Panc1 (cell line): ENCODE data around the gene BICD1.

Experiments
- POLR2AphosphoS5 ChIP-seq: IDR thresholded peaks from 2 replicates; pipeline ENCODE4 v1.6.1; 2012; ENCODE audit warnings: mild to moderate bottlenecking, low read depth, low read length, moderate library complexity
- SIN3A ChIP-seq: IDR thresholded peaks from 2 replicates; pipeline ENCODE4 v1.6.1; 2012; ENCODE audit warnings: low read depth, mild to moderate bottlenecking, low read length, moderate library complexity, borderline replicate concordance; ENCODE audit not compliant: insufficient read depth
- TF ChIP-seq, protein P1 (sequence below): fragments of 450-650 bp; IDR thresholded peaks from 2 replicates; pipeline ENCODE4 v1.5.1; 2017; ENCODE audit warnings: mild to moderate bottlenecking
- TF ChIP-seq, protein P2 (sequence below), 2 experiments: IDR thresholded peaks; 2 replicates each; pipeline ENCODE4 v1.6.1; 2011 to 2012; ENCODE audit warnings: low read depth in 2 of 2, control low read depth in 1 of 2, low read length in 1 of 2, mild to moderate bottlenecking in 1 of 2, moderate library complexity in 1 of 2; ENCODE audit not compliant: insufficient read depth in 1 of 2

- TF ChIP-seq, protein P1, sequence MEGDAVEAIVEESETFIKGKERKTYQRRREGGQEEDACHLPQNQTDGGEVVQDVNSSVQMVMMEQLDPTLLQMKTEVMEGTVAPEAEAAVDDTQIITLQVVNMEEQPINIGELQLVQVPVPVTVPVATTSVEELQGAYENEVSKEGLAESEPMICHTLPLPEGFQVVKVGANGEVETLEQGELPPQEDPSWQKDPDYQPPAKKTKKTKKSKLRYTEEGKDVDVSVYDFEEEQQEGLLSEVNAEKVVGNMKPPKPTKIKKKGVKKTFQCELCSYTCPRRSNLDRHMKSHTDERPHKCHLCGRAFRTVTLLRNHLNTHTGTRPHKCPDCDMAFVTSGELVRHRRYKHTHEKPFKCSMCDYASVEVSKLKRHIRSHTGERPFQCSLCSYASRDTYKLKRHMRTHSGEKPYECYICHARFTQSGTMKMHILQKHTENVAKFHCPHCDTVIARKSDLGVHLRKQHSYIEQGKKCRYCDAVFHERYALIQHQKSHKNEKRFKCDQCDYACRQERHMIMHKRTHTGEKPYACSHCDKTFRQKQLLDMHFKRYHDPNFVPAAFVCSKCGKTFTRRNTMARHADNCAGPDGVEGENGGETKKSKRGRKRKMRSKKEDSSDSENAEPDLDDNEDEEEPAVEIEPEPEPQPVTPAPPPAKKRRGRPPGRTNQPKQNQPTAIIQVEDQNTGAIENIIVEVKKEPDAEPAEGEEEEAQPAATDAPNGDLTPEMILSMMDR = no peak
- TF ChIP-seq SIN3A (no peak), POLR2AphosphoS5 (no peak)
- TF ChIP-seq, protein P2, sequence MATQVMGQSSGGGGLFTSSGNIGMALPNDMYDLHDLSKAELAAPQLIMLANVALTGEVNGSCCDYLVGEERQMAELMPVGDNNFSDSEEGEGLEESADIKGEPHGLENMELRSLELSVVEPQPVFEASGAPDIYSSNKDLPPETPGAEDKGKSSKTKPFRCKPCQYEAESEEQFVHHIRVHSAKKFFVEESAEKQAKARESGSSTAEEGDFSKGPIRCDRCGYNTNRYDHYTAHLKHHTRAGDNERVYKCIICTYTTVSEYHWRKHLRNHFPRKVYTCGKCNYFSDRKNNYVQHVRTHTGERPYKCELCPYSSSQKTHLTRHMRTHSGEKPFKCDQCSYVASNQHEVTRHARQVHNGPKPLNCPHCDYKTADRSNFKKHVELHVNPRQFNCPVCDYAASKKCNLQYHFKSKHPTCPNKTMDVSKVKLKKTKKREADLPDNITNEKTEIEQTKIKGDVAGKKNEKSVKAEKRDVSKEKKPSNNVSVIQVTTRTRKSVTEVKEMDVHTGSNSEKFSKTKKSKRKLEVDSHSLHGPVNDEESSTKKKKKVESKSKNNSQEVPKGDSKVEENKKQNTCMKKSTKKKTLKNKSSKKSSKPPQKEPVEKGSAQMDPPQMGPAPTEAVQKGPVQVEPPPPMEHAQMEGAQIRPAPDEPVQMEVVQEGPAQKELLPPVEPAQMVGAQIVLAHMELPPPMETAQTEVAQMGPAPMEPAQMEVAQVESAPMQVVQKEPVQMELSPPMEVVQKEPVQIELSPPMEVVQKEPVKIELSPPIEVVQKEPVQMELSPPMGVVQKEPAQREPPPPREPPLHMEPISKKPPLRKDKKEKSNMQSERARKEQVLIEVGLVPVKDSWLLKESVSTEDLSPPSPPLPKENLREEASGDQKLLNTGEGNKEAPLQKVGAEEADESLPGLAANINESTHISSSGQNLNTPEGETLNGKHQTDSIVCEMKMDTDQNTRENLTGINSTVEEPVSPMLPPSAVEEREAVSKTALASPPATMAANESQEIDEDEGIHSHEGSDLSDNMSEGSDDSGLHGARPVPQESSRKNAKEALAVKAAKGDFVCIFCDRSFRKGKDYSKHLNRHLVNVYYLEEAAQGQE (IDR thresholded peaks at IDR 0.05; ENCODE audit: insufficient read depth in 1 of 2, low read depth in 2 of 2, low read length in 1 of 2) = no peak
These were observed 101.7 kb downstream of the BICD1 start for GRCh38 chr12:32208355-32208754.
